ENCODE results near the gene LBR. TPM values are rescaled to one million over a fixed set of nuclear protein-coding genes. Genes with fewer than 3 reads are reported as not detected.

The LBR gene
- polyA plus RNA-seq, 1 experiment = 16.7 TPM

GRCh38 chr1:225448146-225448805, 20.4 kb upstream of the LBR start:
- TF ChIP-seq CTCF (IDR thresholded peaks at IDR 0.05; ENCODE audit: insufficient read depth, low read depth, low read length) = no peak
- H3K27me3 ChIP-seq (ENCODE audit: control insufficient read depth, insufficient read depth, low read length) = peaks cover 5% of the 10 kb centered on the region
- no peaks in the 10 kb centered on the region for H3K36me3 ChIP-seq (ENCODE audit: control insufficient read depth, insufficient read depth, low read length)
- POLR2A ChIA-PET = no interaction called here
- CTCF ChIA-PET = interaction anchor here (1.2 to 1.9 kb wide), 3 partner anchors 26 to 539 kb away, joined by 3 to 7 read pairs (median 4); no protein-coding TSS in a partner anchor
- DNase-seq (ENCODE audit: low read depth) = no peak
- no peak overlapping the region for H3K4me3 ChIP-seq (ENCODE audit: low read depth, low read length)

GRCh38 chr1:225447650-225448089, 19.8 kb upstream of the LBR start:
- POLR2A ChIA-PET = no interaction called here
- no peak for TF ChIP-seq CTCF (IDR thresholded peaks at IDR 0.05; ENCODE audit: insufficient read depth, low read depth, low read length)
- CTCF ChIA-PET = interaction anchor here (1.2 to 1.5 kb wide), 2 partner anchors 27 to 129 kb away, joined by 3 to 4 read pairs; no protein-coding TSS in a partner anchor
- Histone ChIP-seq H3K36me3 (ENCODE audit: control insufficient read depth, insufficient read depth, low read length) (no peaks in the 10 kb centered on the region), H3K27me3 (ENCODE audit: control insufficient read depth, insufficient read depth, low read length) (peaks cover 5% of the 10 kb centered on the region), H3K4me3 (ENCODE audit: low read depth, low read length) (no peak overlapping the region)
- no peak for DNase-seq (ENCODE audit: low read depth)

- TF ChIP-seq CTCF (IDR thresholded peaks at IDR 0.05; ENCODE audit: insufficient read depth, low read depth, low read length) = no peak
- no peak overlapping the region for H3K4me3 ChIP-seq (ENCODE audit: low read depth, low read length)
- no peak for DNase-seq (ENCODE audit: low read depth)
- ChIA-PET POLR2A (no interaction called here), CTCF (interaction anchor here (1.2 to 1.5 kb wide), 3 partner anchors 12 to 128 kb away, joined by 3 to 4 read pairs (median 3); no protein-coding TSS in a partner anchor)
- peaks cover 6% of the 10 kb centered on the region for H3K27me3 ChIP-seq (ENCODE audit: control insufficient read depth, insufficient read depth, low read length)
- H3K36me3 ChIP-seq (ENCODE audit: control insufficient read depth, insufficient read depth, low read length) = no peaks in the 10 kb centered on the region
Measured at GRCh38 chr1:225446981-225447615, 19.3 kb upstream of the LBR start.

- CTCF ChIA-PET = interaction anchor here (1.3 kb wide), 1 partner anchor 13 kb away, joined by 3 read pairs; no protein-coding TSS in a partner anchor
- DNase-seq (ENCODE audit: low read depth) = no peak
- H3K27me3 ChIP-seq (ENCODE audit: control insufficient read depth, insufficient read depth, low read length) = peaks cover 6% of the 10 kb centered on the region
- no peak overlapping the region for H3K4me3 ChIP-seq (ENCODE audit: low read depth, low read length)
- POLR2A ChIA-PET = no interaction called here
- no peaks in the 10 kb centered on the region for H3K36me3 ChIP-seq (ENCODE audit: control insufficient read depth, insufficient read depth, low read length)
- no peak for TF ChIP-seq CTCF (IDR thresholded peaks at IDR 0.05; ENCODE audit: insufficient read depth, low read depth, low read length)
Measured at GRCh38 chr1:225446595-225446960, 18.7 kb upstream of the LBR start.
